Vagina (tissue), 2 donors: ENCODE results near the gene LRCH4.

Experiments used
- POLR2A ChIP-seq, 2 donors: fragments of 450-650 bp; IDR thresholded peaks; one replicate each; pipeline ENCODE4 v1.6.1; 2017; ENCODE audit warnings: antibody characterized with exemption in 2 of 2, mild to moderate bottlenecking in 2 of 2, moderate library complexity in 2 of 2
- POLR2AphosphoS5 ChIP-seq, 2 donors: sonication (generic); formaldehyde crosslinking; IDR thresholded peaks; one replicate each; pipeline ENCODE4 v1.9.0; 2017; ENCODE audit warnings: antibody characterized with exemption in 2 of 2, mild to moderate bottlenecking in 2 of 2, low read depth in 1 of 2; ENCODE audit not compliant: insufficient read depth in 1 of 2
- TF ChIP-seq, protein P1 (sequence below), 3 experiments: fragments of 450-650 bp in 2 of 3; fragments of 200-600 bp in 1 of 3; sonication (generic) in 1 of 3; IDR thresholded peaks; one replicate each; pipeline ENCODE4 v1.5.1; 2017 to 2019; ENCODE audit warnings: antibody characterized with exemption in 3 of 3, mild to moderate bottlenecking in 2 of 3, moderate library complexity in 2 of 3

DNA sequence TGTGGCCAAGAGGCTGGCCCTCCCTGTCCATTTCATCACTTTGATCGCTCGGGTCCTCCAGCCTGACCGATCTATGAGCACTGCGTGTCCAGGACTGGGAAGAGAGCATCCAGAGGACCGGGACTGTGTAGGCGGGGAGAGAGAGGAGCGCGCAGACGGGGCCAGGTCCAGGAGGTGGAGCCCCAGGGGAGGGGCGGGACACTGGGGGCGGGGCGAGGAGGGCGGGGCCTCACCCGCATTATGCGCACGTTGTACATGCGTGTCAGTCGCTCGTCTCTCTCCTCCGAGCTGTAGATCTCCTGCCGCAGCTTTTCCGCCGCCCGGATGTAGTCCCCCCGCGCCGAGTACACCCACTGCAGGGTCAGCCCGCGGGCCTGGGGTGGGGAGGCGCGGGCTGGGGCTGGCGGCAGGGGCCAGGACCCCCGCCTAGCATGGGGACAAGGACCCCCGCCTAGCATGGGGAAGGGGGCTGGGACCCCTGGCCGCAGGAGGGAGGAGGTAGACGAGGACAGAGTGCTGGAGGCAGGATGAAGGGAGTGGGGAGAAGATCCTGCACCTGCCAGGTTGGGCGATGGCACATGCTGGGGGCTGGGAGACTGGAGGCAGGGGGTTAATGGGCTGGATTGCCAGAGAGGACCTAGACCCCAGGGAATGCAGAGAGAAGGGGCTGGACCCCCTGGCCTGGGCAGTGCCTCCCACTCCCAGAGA lies 40.8 kb upstream of the LRCH4 start:
- TF ChIP-seq, protein P1, sequence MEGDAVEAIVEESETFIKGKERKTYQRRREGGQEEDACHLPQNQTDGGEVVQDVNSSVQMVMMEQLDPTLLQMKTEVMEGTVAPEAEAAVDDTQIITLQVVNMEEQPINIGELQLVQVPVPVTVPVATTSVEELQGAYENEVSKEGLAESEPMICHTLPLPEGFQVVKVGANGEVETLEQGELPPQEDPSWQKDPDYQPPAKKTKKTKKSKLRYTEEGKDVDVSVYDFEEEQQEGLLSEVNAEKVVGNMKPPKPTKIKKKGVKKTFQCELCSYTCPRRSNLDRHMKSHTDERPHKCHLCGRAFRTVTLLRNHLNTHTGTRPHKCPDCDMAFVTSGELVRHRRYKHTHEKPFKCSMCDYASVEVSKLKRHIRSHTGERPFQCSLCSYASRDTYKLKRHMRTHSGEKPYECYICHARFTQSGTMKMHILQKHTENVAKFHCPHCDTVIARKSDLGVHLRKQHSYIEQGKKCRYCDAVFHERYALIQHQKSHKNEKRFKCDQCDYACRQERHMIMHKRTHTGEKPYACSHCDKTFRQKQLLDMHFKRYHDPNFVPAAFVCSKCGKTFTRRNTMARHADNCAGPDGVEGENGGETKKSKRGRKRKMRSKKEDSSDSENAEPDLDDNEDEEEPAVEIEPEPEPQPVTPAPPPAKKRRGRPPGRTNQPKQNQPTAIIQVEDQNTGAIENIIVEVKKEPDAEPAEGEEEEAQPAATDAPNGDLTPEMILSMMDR (IDR thresholded peaks at IDR 0.05), result no peak
- no peak for TF ChIP-seq POLR2A (IDR thresholded peaks at IDR 0.05)
- peak in 1 of 2 donors; percentile 59 for TF ChIP-seq POLR2AphosphoS5 (IDR thresholded peaks at IDR 0.05; ENCODE audit: insufficient read depth in 1 of 2, low read depth in 1 of 2)
